NAMALWA (cell line): Measurements from ENCODE around the gene THRAP3.

Experiments used
- DNase-seq: peaks from one replicate; pipeline ENCODE4 v3.0.0-alpha.2; 2015; ENCODE audit warnings: low spot score

THRAP3 gene

GRCh38 chr1:36327421-36328087 is 103.3 kb downstream of the THRAP3 start:
- no peak for DNase-seq

GRCh38 chr1:36328088-36328480 is 103.8 kb downstream of the THRAP3 start:
- no peak for DNase-seq

- DNase-seq = no peak
These were observed 104.5 kb downstream of the THRAP3 start for GRCh38 chr1:36328713-36329112.

GRCh38 chr1:36329817-36330216 is 105.6 kb downstream of the THRAP3 start:
- no peak for DNase-seq

GRCh38 chr1:36330940-36331339 is 106.7 kb downstream of the THRAP3 start:
- DNase-seq = no peak

- no peak for DNase-seq
These were observed 113.6 kb downstream of the THRAP3 start for GRCh38 chr1:36337830-36338229.

GRCh38 chr1:36339215-36339614 is 115.0 kb downstream of the THRAP3 start:
- DNase-seq = no peak

GRCh38 chr1:36339615-36340014 is 115.4 kb downstream of the THRAP3 start:
- DNase-seq = no peak

GRCh38 chr1:36341626-36342320 is 117.5 kb downstream of the THRAP3 start:
- no peak for DNase-seq

- peak; percentile 55 for DNase-seq
These were observed 118.4 kb downstream of the THRAP3 start for GRCh38 chr1:36342426-36343185.

- DNase-seq = no peak
These were observed 119.6 kb downstream of the THRAP3 start for GRCh38 chr1:36343651-36344394.

GRCh38 chr1:36344395-36344680 is 120.1 kb downstream of the THRAP3 start:
- no peak for DNase-seq

- DNase-seq = no peak
These were observed 121.1 kb downstream of the THRAP3 start for GRCh38 chr1:36345353-36345752.

GRCh38 chr1:36346741-36347370 is 122.6 kb downstream of the THRAP3 start:
- DNase-seq = no peak

GRCh38 chr1:36349241-36349671 is 125.0 kb downstream of the THRAP3 start:
- DNase-seq = peak; percentile 67

- DNase-seq = no peak
These were observed 125.6 kb downstream of the THRAP3 start for GRCh38 chr1:36349839-36350238.

GRCh38 chr1:36350659-36351226 is 126.5 kb downstream of the THRAP3 start:
- no peak for DNase-seq

- no peak for DNase-seq
These were observed 127.2 kb downstream of the THRAP3 start for GRCh38 chr1:36351227-36351977.

- DNase-seq = no peak
These were observed 128.1 kb downstream of the THRAP3 start for GRCh38 chr1:36352125-36352909.
